ENCODE results near the gene MSX1. TPM values are rescaled to one million over a fixed set of nuclear protein-coding genes. Genes with fewer than 3 reads are reported as not detected.

MSX1 gene
- total RNA-seq, 1 experiment from 2014 or later, result 59.9 TPM

- ATAC-seq (no peak), DNase-seq (ENCODE audit: low read depth, low spot score) (no peak)
- Histone ChIP-seq H3K4me1 (ENCODE audit: control insufficient read depth in 1 of 2, insufficient read depth in 2 of 2, low read length in 2 of 2) (no peaks in the 10 kb centered on the region), H3K9me3 (ENCODE audit: control insufficient read depth in 1 of 2, insufficient read depth in 1 of 2, low read depth in 1 of 2, low read length in 2 of 2) (no peaks in the 10 kb centered on the region), H3K36me3 (ENCODE audit: control insufficient read depth in 1 of 2, insufficient read depth in 2 of 2, low read length in 2 of 2) (no peaks in the 10 kb centered on the region), H3K27me3 (ENCODE audit: insufficient read depth, low read length) (peaks cover 20% of the 10 kb centered on the region; the same call in 1 of the 2 replicates), H3K4me3 (replicated peaks in 1 of 2; ENCODE audit: low read depth in 1 of 2, low read length in 2 of 2) (no peak overlapping the region), H4K20me1 (ENCODE audit: insufficient read depth) (no peaks in the 10 kb centered on the region), H3K9ac (ENCODE audit: low read length) (no peak overlapping the region), H3K4me2 (ENCODE audit: low read length) (no peak overlapping the region), H3K79me2 (ENCODE audit: insufficient read depth, low read length) (no peaks in the 10 kb centered on the region), H3K9me2 (ENCODE audit: insufficient read depth) (no peaks in the 10 kb centered on the region), H2AFZ (ENCODE audit: low read depth, low read length, poor library complexity, severe bottlenecking) (no peak overlapping the region), H3K27ac (ENCODE audit: low read depth, low read length) (no peak overlapping the region)
- TF ChIP-seq REST (IDR thresholded peaks at IDR 0.05; ENCODE audit: low read depth) (no peak), EZH2 (IDR thresholded peaks at IDR 0.05) (no peak), JUND (IDR thresholded peaks at IDR 0.05) (no peak), SP1 (IDR thresholded peaks at IDR 0.05; ENCODE audit: low read depth) (no peak), YY1 (IDR thresholded peaks at IDR 0.05; ENCODE audit: extremely low read depth, insufficient replicate concordance, low read depth, low read length) (no peak), EZH2phosphoT487 (IDR thresholded peaks at IDR 0.05; ENCODE audit: borderline replicate concordance) (no peak), ELF1 (IDR thresholded peaks at IDR 0.05; ENCODE audit: borderline replicate concordance, low read depth) (no peak), ZBTB33 (IDR thresholded peaks at IDR 0.05; ENCODE audit: extremely low read depth, insufficient replicate concordance, low read length) (no peak), MAX (IDR thresholded peaks at IDR 0.05) (no peak), FOSL1 (IDR thresholded peaks at IDR 0.05; ENCODE audit: low read depth) (no peak), CTCF (IDR thresholded peaks at IDR 0.05 in 2 of 3, conservative IDR thresholded peaks at IDR 0.05 in 1 of 3; ENCODE audit: borderline replicate concordance in 1 of 3, insufficient read depth in 1 of 3, low read depth in 2 of 3, low read length in 2 of 3) (no peak)
- TF ChIP-seq, protein P1, sequence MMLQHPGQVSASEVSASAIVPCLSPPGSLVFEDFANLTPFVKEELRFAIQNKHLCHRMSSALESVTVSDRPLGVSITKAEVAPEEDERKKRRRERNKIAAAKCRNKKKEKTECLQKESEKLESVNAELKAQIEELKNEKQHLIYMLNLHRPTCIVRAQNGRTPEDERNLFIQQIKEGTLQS (IDR thresholded peaks at IDR 0.05), result no peak
- POLR2A ChIA-PET, result no interaction called here
- intact Hi-C loops (cut with micrococcal nuclease), result no loop called here
- CTCF ChIA-PET, result no interaction called here
- RAD21 ChIA-PET (ENCODE audit: low non-redundant PET in 1 of 2, low total read pairs in 2 of 2, uncharacterized antibody in 2 of 2, unreplicated experiment in 2 of 2), result no interaction called here
- no TSS peak for BruUV-seq (replicated peaks)
These were observed 52.7 kb downstream of the MSX1 start for GRCh38 chr4:4912155-4912554.

All from HCT116 (cell line).